GM12878 (cell line): ENCODE data around the gene CCDC97. TPM values are rescaled to one million over a fixed set of nuclear protein-coding genes. Genes with fewer than 3 reads are reported as not detected.

Experiments
- ATAC-seq: fragments of 200-7000 bp; cut with Tn5 transposase; 3 replicates; pipeline ENCODE4 v1.9.1; 2020; ENCODE audit warnings: mild to moderate bottlenecking, moderate library complexity
- BruUV-seq: library from RNA; stranded (reverse); fragments of 400-500 nt; replicated peaks from 2 replicates; lab custom pipeline; 2021; lab: Mats Ljungman, UMichigan
- CTCF ChIA-PET: fragments of 300-600 bp; sonication (Branson Sonifier 250); formaldehyde crosslinking; extraction: SDS; loops from one replicate; lab custom pipeline; 2021; ENCODE audit warnings: inconsistent platforms; lab: Yijun Ruan, JAX
- POLR2A ChIA-PET: fragments of 350-600 bp; formaldehyde crosslinking; extraction: SDS; loops from one replicate; lab custom pipeline; 2021; ENCODE audit warnings: inconsistent platforms; lab: Charles Lee
- RAD21 ChIA-PET: fragments of 300-600 bp; sonication (Branson Sonifier 250); formaldehyde crosslinking; loops from one replicate; lab custom pipeline; 2023; ENCODE audit warnings: antibody characterized with exemption; ENCODE audit not compliant: unreplicated experiment; lab: Charles Lee
- SMC1A ChIA-PET: fragments of 300-600 bp; sonication (Branson Sonifier 250); formaldehyde crosslinking; loops from one replicate; lab custom pipeline; 2023; ENCODE audit not compliant: unreplicated experiment, uncharacterized antibody; lab: Charles Lee
- DNase-seq: peaks from one replicate; pipeline ENCODE4 v3.0.0-alpha.2; 2011; ENCODE audit warnings: low read depth, low spot score
- FAIRE-seq: peaks from 3 replicates; lab custom pipeline; 2011; peaks lifted over from hg19 to GRCh38; lab: Jason Lieb, UNC
- H2AFZ ChIP-seq: 2 replicates; pipeline ENCODE4 v1.6.0; 2011; ENCODE audit warnings: low read depth, low read length, control low read depth; ENCODE audit not compliant: control insufficient read depth
- H3K27ac ChIP-seq: 2 replicates; pipeline ENCODE4 v1.5.1; 2011; ENCODE audit warnings: control low read depth; ENCODE audit not compliant: control insufficient read depth, insufficient read depth
- H3K27me3 ChIP-seq, 2 experiments: replicated peaks in 1 of 2; 2 replicates each; pipeline versions ENCODE4 v1.6.0 to v1.6.1; 2011; ENCODE audit warnings: low read length in 1 of 2; ENCODE audit not compliant: control insufficient read depth in 2 of 2, insufficient read depth in 2 of 2
- H3K36me3 ChIP-seq, 2 experiments: 2 replicates each; pipeline ENCODE4 v1.5.1; 2011; ENCODE audit warnings: low read length in 1 of 2; ENCODE audit not compliant: control insufficient read depth in 2 of 2, insufficient read depth in 2 of 2
- H3K4me1 ChIP-seq: 2 replicates; pipeline ENCODE4 v1.6.1; 2011; ENCODE audit warnings: mild to moderate bottlenecking, low read length, moderate library complexity, mixed read lengths; ENCODE audit not compliant: control insufficient read depth, insufficient read depth
- H3K4me2 ChIP-seq: 2 replicates; pipeline ENCODE4 v1.6.0; 2011; ENCODE audit warnings: control low read depth; ENCODE audit not compliant: control insufficient read depth, insufficient read depth
- H3K4me3 ChIP-seq: fragments of 200-600 bp; sonication (generic); 2 replicates; pipeline ENCODE4 v1.5.1; 2016
- H3K79me2 ChIP-seq: 2 replicates; pipeline ENCODE4 v1.6.0; 2011; ENCODE audit warnings: low read length; ENCODE audit not compliant: control insufficient read depth, insufficient read depth
- H3K9ac ChIP-seq: 2 replicates; pipeline ENCODE4 v1.8.0; 2011; ENCODE audit warnings: low read length, control low read depth, mixed read lengths; ENCODE audit not compliant: control insufficient read depth, insufficient read depth
- H3K9me3 ChIP-seq: replicated peaks from 3 replicates; pipeline ENCODE4 v1.5.1; 2011; ENCODE audit warnings: mild to moderate bottlenecking, low read length; ENCODE audit not compliant: control insufficient read depth, insufficient read depth
- H4K20me1 ChIP-seq: 2 replicates; pipeline ENCODE4 v1.6.0; 2011; ENCODE audit not compliant: control insufficient read depth, insufficient read depth
- BRCA1 ChIP-seq: IDR thresholded peaks from 2 replicates; pipeline ENCODE4 v1.6.1; 2011; ENCODE audit warnings: low read depth, low read length, improper control_type of control experiment
- CBX5 ChIP-seq: sonication (generic); IDR thresholded peaks from 2 replicates; pipeline ENCODE4 v1.6.1; 2016; ENCODE audit warnings: low read depth, moderate library complexity, mild to moderate bottlenecking, inconsistent platforms
- FOXK2 ChIP-seq: fragments of 450-650 bp; IDR thresholded peaks from 2 replicates; pipeline ENCODE4 v1.6.1; 2017; ENCODE audit warnings: mild to moderate bottlenecking, moderate library complexity
- HCFC1 ChIP-seq: fragments of 150-350 bp; IDR thresholded peaks from 2 replicates; pipeline ENCODE4 v1.6.1; 2014; ENCODE audit warnings: low read length
- HDGF ChIP-seq: fragments of 450-650 bp; IDR thresholded peaks from 2 replicates; pipeline ENCODE4 v1.6.1; 2016; ENCODE audit warnings: antibody characterized with exemption
- HSF1 ChIP-seq: fragments of 150-350 bp; IDR thresholded peaks from 2 replicates; pipeline ENCODE4 v1.6.1; 2014; ENCODE audit warnings: mild to moderate bottlenecking, low read depth, low read length
- LARP7 ChIP-seq: fragments of 450-650 bp; IDR thresholded peaks from 2 replicates; pipeline ENCODE4 v1.6.1; 2017; ENCODE audit warnings: mild to moderate bottlenecking
- NFXL1 ChIP-seq: fragments of 450-650 bp; IDR thresholded peaks from 2 replicates; pipeline ENCODE4 v1.6.1; 2017; ENCODE audit warnings: antibody characterized with exemption, mild to moderate bottlenecking, borderline replicate concordance
- REST ChIP-seq: IDR thresholded peaks from 2 replicates; pipeline ENCODE4 v1.6.1; 2012; ENCODE audit warnings: mild to moderate bottlenecking, low read depth, low read length
- RUNX3 ChIP-seq: IDR thresholded peaks from 2 replicates; pipeline ENCODE4 v1.6.1; 2012; ENCODE audit warnings: low read length, inconsistent platforms
- SREBF1 ChIP-seq: IDR thresholded peaks from 2 replicates; pipeline ENCODE4 v1.6.1; 2012; ENCODE audit warnings: mild to moderate bottlenecking, low read length
- SUZ12 ChIP-seq: fragments of 200-600 bp; sonication (generic); IDR thresholded peaks from one replicate; pipeline ENCODE4 v1.6.1; 2018; ENCODE audit warnings: antibody characterized with exemption, mild to moderate bottlenecking; ENCODE audit not compliant: unreplicated experiment
- ZNF217 ChIP-seq: fragments of 450-650 bp; IDR thresholded peaks from 2 replicates; pipeline ENCODE4 v1.6.1; 2017; ENCODE audit warnings: antibody characterized with exemption, mild to moderate bottlenecking
- ZNF592 ChIP-seq: fragments of 450-650 bp; IDR thresholded peaks from 2 replicates; pipeline ENCODE4 v1.6.1; 2017; ENCODE audit warnings: mild to moderate bottlenecking, moderate library complexity
- ZSCAN29 ChIP-seq: fragments of 450-650 bp; IDR thresholded peaks from 2 replicates; pipeline ENCODE4 v1.6.1; 2017; ENCODE audit warnings: mild to moderate bottlenecking, moderate library complexity
- WGBS: methylation state at CpG from one replicate; pipeline ENCODE4 v1.1.6; 2016; ENCODE audit warnings: low lambda C conversion rate; ENCODE audit not compliant: insufficient replicate concordance, insufficient coverage; ENCODE audit errors: missing lambda C conversion rate; 5-methylcytosine and 5-hydroxymethylcytosine counted together
- in situ Hi-C: fragments of 300-500 bp; cut with MboI; formaldehyde crosslinking; loops from 9 replicates; pipeline ENCODE4 v1.14.3; 2018; ENCODE audit warnings: mixed read lengths
- intact Hi-C: fragments of 100-400 bp; cut with micrococcal nuclease; formaldehyde crosslinking; loops from one replicate; pipeline ENCODE4 v1.14.2; 2022; ENCODE audit not compliant: unreplicated experiment
- polyA plus RNA-seq, 11 experiments: library from polyadenylated mRNA; depleted of rRNA in 4 of 11; unstranded in 6 of 11; stranded (reverse) in 5 of 11; fragments of >200 nt; fragmentation: Nextera tagmentation in 4 of 11; fragmentation: Illumina TruSeq in 1 of 11; extraction: Ambion mirVana in 4 of 11; extraction: Trizol in 1 of 11; gene quantifications; 1 replicate in 1 of 11; 2 replicates in 10 of 11; pipeline versions ENCODE4 v1.2.1 to v1.2.3, GENCODE V29; 2011 to 2016; ENCODE audit warnings: inconsistent platforms in 2 of 11, missing spikeins in 2 of 11, low read depth in 1 of 11
- total RNA-seq, 4 experiments: library from RNA; depleted of rRNA in 3 of 4; stranded (reverse); fragments of >200 nt in 3 of 4; fragmentation: Illumina TruSeq in 1 of 4; extraction: Trizol in 1 of 4; gene quantifications; 2 replicates each; pipeline versions ENCODE4 v1.2.1 to v1.2.3, GENCODE V29; 2013 to 2021

Gene CCDC97
- total and polyA plus RNA-seq, 10 of the 15 experiments (the other 5 are each of a cell fraction or from before 2014, with no cell fraction given), result 1.8 to 34.1 (median 18.8) TPM

- peak; percentile 93 for FAIRE-seq
- RAD21 ChIA-PET, result interaction anchor here (0.8 to 4.8 kb wide), 11 partner anchors 8 to 181 kb away, joined by 3 to 42 read pairs (median 5); partner anchors contain the start of genes B9D2, DMAC2, ERICH4 and HNRNPUL1
- TF ChIP-seq ZNF217 (no peak), ZNF592 (no peak), HSF1 (no peak), ZSCAN29 (no peak), HDGF (peak; percentile 94), NFXL1 (no peak), HCFC1 (no peak), SREBF1 (no peak), REST (0 out of 2 replicates have a peak, but pooled peaks have one; percentile 7), CBX5 (no peak), LARP7 (no peak), SUZ12 (no peak), FOXK2 (0 out of 2 replicates have a peak, but pooled peaks have one; percentile 17), BRCA1 (no peak), RUNX3 (peak; percentile 22; the same call in 1 of the 2 replicates)
Observed at GRCh38 chr19:41308450-41309179, 1.4 kb upstream of the CCDC97 start.

More at GRCh38 chr19:41308450-41309179, 1.4 kb upstream of the CCDC97 start:
- Histone ChIP-seq H3K27ac (peak overlapping the region; percentile 97), H3K4me2 (peak overlapping the region; percentile 92), H3K36me3 (peaks cover 26 to 31% of the 10 kb centered on the region in 2 experiments), H3K9ac (peak overlapping the region; percentile 99), H3K9me3 (no peaks in the 10 kb centered on the region), H3K4me1 (peaks cover 39% of the 10 kb centered on the region), H3K4me3 (peak overlapping the region; percentile 98), H3K79me2 (peaks cover 35% of the 10 kb centered on the region), H2AFZ (no peak overlapping the region), H3K27me3 (no peaks in the 10 kb centered on the region), H4K20me1 (no peaks in the 10 kb centered on the region)
- WGBS, result 9% methylated on average over 8 of the region's 8 CpGs
- ChIA-PET POLR2A (interaction anchor here (0.5 to 2.1 kb wide), 9 partner anchors 16 to 247 kb away, joined by 3 to 13 read pairs (median 4); partner anchors contain the start of gene HNRNPUL1), SMC1A (interaction anchor here (0.5 to 4.0 kb wide), 10 partner anchors 11 to 633 kb away, joined by 3 to 36 read pairs (median 5); partner anchors contain the start of genes B9D2 and HNRNPUL1), CTCF (interaction anchor here (0.6 to 7.2 kb wide), 29 partner anchors 8 to 763 kb away, joined by 3 to 84 read pairs (median 5); partner anchors contain the start of genes DMAC2 and HNRNPUL1)
- in situ Hi-C loops (no loop called here), intact Hi-C loops (loop anchor here (1.0 kb wide), 2 partner anchors 45 to 104 kb away; no protein-coding TSS in a partner anchor)
- peak; percentile 76 for DNase-seq
- BruUV-seq, result no TSS peak
- ATAC-seq, result peak; percentile 74
